ENCODE results near the gene RBMS1. TPM values are rescaled to one million over a fixed set of nuclear protein-coding genes. Genes with fewer than 3 reads are reported as not detected.

Gene RBMS1
- total RNA-seq, 1 experiment from 2014 or later, result 77.5 TPM

DNA sequence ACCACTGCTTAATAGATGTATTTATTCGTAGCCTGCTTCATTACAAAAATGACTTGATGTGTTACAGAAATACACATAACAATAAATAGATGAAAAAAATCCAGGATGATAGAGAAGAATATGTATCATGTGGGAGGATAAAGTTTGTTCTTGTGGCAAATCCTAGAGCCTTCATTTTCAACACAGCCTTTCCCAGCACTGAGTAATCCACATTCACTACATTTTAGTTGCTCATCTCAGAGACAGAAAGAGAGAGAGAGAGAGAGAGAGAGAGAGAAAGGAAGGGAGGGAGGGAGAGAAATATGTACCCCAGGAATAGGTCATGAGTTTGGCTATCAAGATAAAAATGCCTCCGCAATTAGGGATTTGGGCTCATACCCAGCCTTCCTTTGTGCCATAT is 144.3 kb downstream of the RBMS1 start:
- no peaks in the 10 kb centered on the region for H3K9me3 Mint-ChIP-seq
- H3K27ac Mint-ChIP-seq, result no peak overlapping the region
- H2BK5ac ChIP-seq (ENCODE audit: insufficient read length, low read length), result no peak overlapping the region
- H2AFZ ChIP-seq (ENCODE audit: low read length), result no peak overlapping the region
- H3K4me1 ChIP-seq (ENCODE audit: insufficient read depth, low read length), result no peaks in the 10 kb centered on the region; the same call in 1 of the 2 replicates
- H3K23me2 ChIP-seq (ENCODE audit: insufficient read length, low read depth, low read length, poor library complexity, severe bottlenecking), result no peaks in the 10 kb centered on the region
- no peak overlapping the region for H2BK20ac ChIP-seq (ENCODE audit: low read depth, low read length, poor library complexity, severe bottlenecking)
- H2BK15ac ChIP-seq (ENCODE audit: low read depth, low read length), result no peak overlapping the region
- no peak overlapping the region for H2AK5ac ChIP-seq (ENCODE audit: insufficient read length, low read length)
- WGBS (ENCODE audit: extremely low coverage, insufficient read length, low lambda C conversion rate), result no CpG with 5 or more reads among the region's 2 CpGs
- no peak overlapping the region for H3K18ac ChIP-seq (ENCODE audit: insufficient read length, low read depth, low read length)
- TF ChIP-seq, protein P1, sequence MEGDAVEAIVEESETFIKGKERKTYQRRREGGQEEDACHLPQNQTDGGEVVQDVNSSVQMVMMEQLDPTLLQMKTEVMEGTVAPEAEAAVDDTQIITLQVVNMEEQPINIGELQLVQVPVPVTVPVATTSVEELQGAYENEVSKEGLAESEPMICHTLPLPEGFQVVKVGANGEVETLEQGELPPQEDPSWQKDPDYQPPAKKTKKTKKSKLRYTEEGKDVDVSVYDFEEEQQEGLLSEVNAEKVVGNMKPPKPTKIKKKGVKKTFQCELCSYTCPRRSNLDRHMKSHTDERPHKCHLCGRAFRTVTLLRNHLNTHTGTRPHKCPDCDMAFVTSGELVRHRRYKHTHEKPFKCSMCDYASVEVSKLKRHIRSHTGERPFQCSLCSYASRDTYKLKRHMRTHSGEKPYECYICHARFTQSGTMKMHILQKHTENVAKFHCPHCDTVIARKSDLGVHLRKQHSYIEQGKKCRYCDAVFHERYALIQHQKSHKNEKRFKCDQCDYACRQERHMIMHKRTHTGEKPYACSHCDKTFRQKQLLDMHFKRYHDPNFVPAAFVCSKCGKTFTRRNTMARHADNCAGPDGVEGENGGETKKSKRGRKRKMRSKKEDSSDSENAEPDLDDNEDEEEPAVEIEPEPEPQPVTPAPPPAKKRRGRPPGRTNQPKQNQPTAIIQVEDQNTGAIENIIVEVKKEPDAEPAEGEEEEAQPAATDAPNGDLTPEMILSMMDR (conservative IDR thresholded peaks at IDR 0.05), result no peak
- no peak overlapping the region for H4K5ac ChIP-seq (ENCODE audit: insufficient read length, low read depth, low read length)
- H2BK120ac ChIP-seq (ENCODE audit: low read depth, low read length, poor library complexity, severe bottlenecking), result no peak overlapping the region
- H3K79me1 ChIP-seq (ENCODE audit: insufficient read depth, low read depth, low read length, poor library complexity, severe bottlenecking), result no peaks in the 10 kb centered on the region
- H3T11ph ChIP-seq (ENCODE audit: low read length), result no peak overlapping the region
- H4K8ac ChIP-seq (replicated peaks; ENCODE audit: insufficient read length, low read depth, low read length), result no peak overlapping the region
- H3K14ac ChIP-seq (ENCODE audit: insufficient read depth, low read length), result no peak overlapping the region
- no peaks in the 10 kb centered on the region for H3K27me3 ChIP-seq (ENCODE audit: insufficient read depth, low read length)
- H3K4me1 Mint-ChIP-seq, result peaks cover 7 to 17% of the 10 kb centered on the region in 2 experiments
- H3K56ac ChIP-seq (ENCODE audit: insufficient read length, low read depth, low read length), result no peak overlapping the region
- H3K36me3 Mint-ChIP-seq (ENCODE audit: insufficient read depth in 1 of 3, low read depth in 3 of 3), result no peaks in the 10 kb centered on the region
- H3K4me3 Mint-ChIP-seq, result no peak overlapping the region
- no peaks in the 10 kb centered on the region for H4K20me1 ChIP-seq (ENCODE audit: control insufficient read depth, insufficient read depth, insufficient read length)
- H3K9ac ChIP-seq (ENCODE audit: extremely low read depth, insufficient read length, low read length), result no peak overlapping the region
- DNase-seq, result no peak
- no peaks in the 10 kb centered on the region for H3K27me3 Mint-ChIP-seq (ENCODE audit: low read depth)
- no peak overlapping the region for H3K23ac ChIP-seq (ENCODE audit: insufficient read length, low read depth, low read length)
- no peak overlapping the region for H3K4ac ChIP-seq (ENCODE audit: low read depth, low read length)
- peaks cover 2% of the 10 kb centered on the region; the same call in 1 of the 2 replicates for H3K79me2 ChIP-seq (ENCODE audit: insufficient read depth, low read length)
- no peak overlapping the region for H3K27ac ChIP-seq (ENCODE audit: insufficient read length, low read depth, low read length)
- no peaks in the 10 kb centered on the region for H3K9me3 ChIP-seq (ENCODE audit: control insufficient read depth, low read depth, low read length)
- no peak overlapping the region for H3K4me2 ChIP-seq (ENCODE audit: insufficient read depth, insufficient read length, low read length)
- no peak overlapping the region for H4K91ac ChIP-seq (ENCODE audit: insufficient read length, low read depth, low read length)
- no peak overlapping the region for H2BK12ac ChIP-seq (ENCODE audit: insufficient read length, low read depth, low read length)

Measured in H9 (cell line).